HepG2 (cell line): ENCODE results near the gene KITLG. TPM values are rescaled to one million over a fixed set of nuclear protein-coding genes. Genes with fewer than 3 reads are reported as not detected.

Experiments used
- ATAC-seq: fragments of 200-7000 bp; cut with Tn5 transposase; 3 replicates; pipeline ENCODE4 v1.9.1; 2020; ENCODE audit warnings: mild to moderate bottlenecking, moderate library complexity
- BruUV-seq: library from RNA; stranded (reverse); fragments of 400-500 nt; replicated peaks from 2 replicates; lab custom pipeline; 2021; lab: Mats Ljungman, UMichigan
- CTCF ChIA-PET: fragments of 300-600 bp; formaldehyde crosslinking; extraction: SDS; loops from one replicate; lab custom pipeline; 2021; ENCODE audit warnings: low total read pairs, inconsistent platforms, low intra/inter-chr PET ratio; lab: Yijun Ruan, JAX
- POLR2A ChIA-PET: fragments of 350-600 bp; sonication (Branson Sonifier 250); formaldehyde crosslinking; loops from one replicate; lab custom pipeline; 2020; ENCODE audit warnings: antibody characterized with exemption, inconsistent platforms; lab: Yijun Ruan, JAX
- DNase-seq: peaks from one replicate; pipeline ENCODE4 v3.0.0-alpha.2; 2015; ENCODE audit warnings: low spot score
- FAIRE-seq: peaks from 3 replicates; lab custom pipeline; 2011; peaks lifted over from hg19 to GRCh38; lab: Jason Lieb, UNC
- H2AFZ ChIP-seq: one replicate; pipeline ENCODE4 v1.6.1; 2011; ENCODE audit warnings: low read length, inconsistent platforms
- H3K27ac ChIP-seq: fragments of 300-600 bp; 3 replicates; pipeline ENCODE4 v1.8.0; 2011; ENCODE audit warnings: mixed run types, mild to moderate bottlenecking, mixed read lengths, low read length, inconsistent platforms; ENCODE audit not compliant: insufficient read depth; ENCODE audit errors: extremely low read length
- H3K27me3 ChIP-seq, 2 experiments: fragments of 200-600 bp in 1 of 2; 2 replicates in 1 of 2; 3 replicates in 1 of 2; pipeline versions ENCODE4 v1.6.0 to v1.8.0; 2011; ENCODE audit warnings: low read length in 2 of 2, mild to moderate bottlenecking in 2 of 2, moderate library complexity in 2 of 2, inconsistent platforms in 1 of 2; ENCODE audit not compliant: insufficient read depth in 2 of 2, control insufficient read depth in 1 of 2
- H3K36me3 ChIP-seq, 2 experiments: fragments of 200-600 bp in 1 of 2; replicated peaks in 1 of 2; 2 replicates in 1 of 2; 3 replicates in 1 of 2; pipeline versions ENCODE4 v1.5.1 to v1.8.0; 2011; ENCODE audit warnings: low read length in 2 of 2, inconsistent platforms in 1 of 2; ENCODE audit not compliant: insufficient read depth in 2 of 2, control insufficient read depth in 1 of 2
- H3K4me1 ChIP-seq: 2 replicates; pipeline ENCODE4 v1.5.1; 2012; ENCODE audit warnings: low read length, inconsistent platforms; ENCODE audit not compliant: insufficient read depth
- H3K4me2 ChIP-seq: 2 replicates; pipeline ENCODE4 v1.6.0; 2011; ENCODE audit warnings: low read depth, low read length, inconsistent platforms
- H3K4me3 ChIP-seq, 3 experiments: fragments of 200-600 bp in 1 of 3; sonication (generic), shearing (Covaris generic) in 1 of 3; replicated peaks in 1 of 3; 2 replicates each; pipeline ENCODE4 v1.5.1; 2011 to 2016; ENCODE audit warnings: low read length in 3 of 3, inconsistent platforms in 2 of 3, low read depth in 2 of 3, mild to moderate bottlenecking in 2 of 3, control low read depth in 1 of 3, mixed read lengths in 1 of 3; ENCODE audit not compliant: insufficient read depth in 1 of 3
- H3K79me2 ChIP-seq: one replicate; pipeline ENCODE4 v1.6.1; 2011; ENCODE audit warnings: low read length, inconsistent platforms; ENCODE audit not compliant: insufficient read depth
- H3K9ac ChIP-seq: 2 replicates; pipeline ENCODE4 v1.6.0; 2011; ENCODE audit warnings: mild to moderate bottlenecking, low read depth, low read length, inconsistent platforms; ENCODE audit not compliant: insufficient read depth
- H3K9me3 ChIP-seq: 2 replicates; pipeline ENCODE4 v1.5.1; 2012; ENCODE audit warnings: mild to moderate bottlenecking, low read length
- H4K20me1 ChIP-seq: 2 replicates; pipeline ENCODE4 v1.6.0; 2011; ENCODE audit warnings: inconsistent platforms, mild to moderate bottlenecking, low read length, moderate library complexity; ENCODE audit not compliant: insufficient read depth
- ERF ChIP-seq: IDR thresholded peaks from 2 replicates; pipeline ENCODE4 v1.6.1; 2018; ENCODE audit warnings: missing biosample characterization, missing genetic modification reagents
- FOXM1 ChIP-seq: sonication (generic); formaldehyde crosslinking; IDR thresholded peaks from 2 replicates; pipeline ENCODE4 v1.5.0; 2020; ENCODE audit warnings: missing genetic modification reagents
- HNRNPH1 ChIP-seq: fragments of 200-400 bp; formaldehyde crosslinking; optimal IDR thresholded peaks from 2 replicates; pipeline ENCODE3; 2017; ENCODE audit warnings: mild to moderate bottlenecking, low read depth, low read length
- KLF11 ChIP-seq: IDR thresholded peaks from 2 replicates; pipeline ENCODE4 v1.6.1; 2016; ENCODE audit warnings: missing compliant biosample characterization
- MAFF ChIP-seq: IDR thresholded peaks from 2 replicates; pipeline ENCODE4 v1.6.1; 2011; ENCODE audit warnings: low read depth, low read length, improper control_type of control experiment
- RARG ChIP-seq: sonication (generic); formaldehyde crosslinking; IDR thresholded peaks from 2 replicates; pipeline ENCODE4 v1.4.0; 2020; ENCODE audit warnings: low read depth, mild to moderate bottlenecking, missing genetic modification reagents
- STAG1 ChIP-seq: sonication (generic); formaldehyde crosslinking; IDR thresholded peaks from 2 replicates; pipeline ENCODE4 v1.4.0; 2020; ENCODE audit warnings: missing genetic modification reagents
- THAP11 ChIP-seq: IDR thresholded peaks from 2 replicates; pipeline ENCODE4 v1.6.1; 2016; ENCODE audit warnings: missing biosample characterization, missing genetic modification reagents
- ZMYM2 ChIP-seq: sonication (generic); formaldehyde crosslinking; IDR thresholded peaks from 2 replicates; pipeline ENCODE4 v1.8.0; 2022; ENCODE audit warnings: mild to moderate bottlenecking, missing genetic modification reagents
- ZNF7 ChIP-seq: IDR thresholded peaks from 2 replicates; pipeline ENCODE4 v1.6.1; 2016; ENCODE audit warnings: missing biosample characterization, missing genetic modification reagents
- WGBS: methylation state at CpG from one replicate; pipeline ENCODE4 v1.1.6; 2017; ENCODE audit warnings: low lambda C conversion rate; 5-methylcytosine and 5-hydroxymethylcytosine counted together
- in situ Hi-C: cut with HindIII; loops from 2 replicates; pipeline ENCODE4 v1.10.0; 2017; ENCODE audit warnings: low pct_unique_long_range_greater_than_20kb; ENCODE audit not compliant: extremely low pct_ligation_motif_present
- intact Hi-C: fragments of 100-400 bp; cut with micrococcal nuclease; formaldehyde crosslinking; loops from one replicate; pipeline ENCODE4 v1.10.0; 2022; ENCODE audit not compliant: unreplicated experiment
- polyA plus RNA-seq, 8 experiments: library from polyadenylated mRNA; depleted of rRNA in 3 of 8; stranded (reverse) in 7 of 8; unstranded in 1 of 8; fragments of >200 nt; fragmentation: Illumina TruSeq in 4 of 8; extraction: Trizol in 4 of 8; gene quantifications; 2 replicates each; pipeline versions ENCODE4 v1.2.1 to v1.2.3, GENCODE V29; 2011 to 2016; ENCODE audit warnings: low read depth in 4 of 8, missing spikeins in 1 of 8, mixed read lengths in 1 of 8; ENCODE audit not compliant: insufficient read depth in 1 of 8
- total RNA-seq, 5 experiments: library from RNA; depleted of rRNA; stranded (reverse); fragments of >200 nt; fragmentation: Illumina TruSeq; extraction: Trizol; gene quantifications; 2 replicates each; pipeline ENCODE4 v1.2.3, GENCODE V29; 2016; ENCODE audit warnings: low read depth in 1 of 5
- TF ChIP-seq, protein P1 (sequence below): sonication (generic); formaldehyde crosslinking; IDR thresholded peaks from 2 replicates; pipeline ENCODE4 v1.4.0; 2020; ENCODE audit warnings: mild to moderate bottlenecking, missing genetic modification reagents
- TF ChIP-seq, protein P2 (sequence below): sonication (generic); formaldehyde crosslinking; IDR thresholded peaks from 2 replicates; pipeline ENCODE4 v1.4.0; 2020; ENCODE audit warnings: missing genetic modification reagents
- TF ChIP-seq, protein P3 (sequence below): sonication (generic); formaldehyde crosslinking; IDR thresholded peaks from 2 replicates; pipeline ENCODE4 v1.4.0; 2020; ENCODE audit warnings: missing genetic modification reagents, low read depth, mild to moderate bottlenecking, borderline replicate concordance
- TF ChIP-seq, protein P4 (sequence below): IDR thresholded peaks from 2 replicates; pipeline ENCODE4 v1.6.1; 2016; ENCODE audit warnings: control low read depth

The KITLG gene
- total and polyA plus RNA-seq, 2 of the 13 experiments (the other 11 are each of a cell fraction or from before 2014, with no cell fraction given), result 0.66 to 4.3 TPM

DNA sequence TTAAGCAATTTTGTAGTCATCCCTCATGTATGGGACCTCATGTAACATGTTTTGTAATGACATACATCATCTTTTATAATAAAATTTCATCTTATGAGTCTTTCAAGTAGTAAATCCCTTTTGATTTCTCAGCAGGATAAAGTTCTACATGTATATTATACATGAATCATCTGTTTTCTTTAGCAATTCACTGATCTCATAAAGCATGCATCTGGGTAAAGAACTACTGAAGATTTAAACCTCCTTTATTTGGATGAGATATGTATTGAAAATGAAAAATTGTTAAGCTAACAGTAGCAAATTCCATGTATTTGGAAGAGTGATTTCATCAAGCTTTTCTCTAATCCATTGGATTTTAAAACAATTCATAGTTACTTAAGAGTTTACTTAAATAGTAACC is 126.9 kb downstream of the KITLG start:
- Histone ChIP-seq H3K27ac (no peak overlapping the region), H3K9me3 (no peaks in the 10 kb centered on the region), H3K4me1 (peaks cover 6% of the 10 kb centered on the region), H3K4me3 (no peak overlapping the region), H3K36me3 (no peaks in the 10 kb centered on the region), H3K9ac (no peak overlapping the region), H4K20me1 (no peaks in the 10 kb centered on the region), H3K79me2 (no peaks in the 10 kb centered on the region), H2AFZ (no peak overlapping the region), H3K4me2 (no peak overlapping the region), H3K27me3 (no peaks in the 10 kb centered on the region)
- in situ Hi-C loops (no loop called here), intact Hi-C loops (loop anchor here (5.0 kb wide), 1 partner anchor 344 kb away; no protein-coding TSS in a partner anchor)
- FAIRE-seq (no peak), ATAC-seq (no peak), DNase-seq (no peak)
- TF ChIP-seq FOXM1, result no peak
- TF ChIP-seq, protein P1, sequence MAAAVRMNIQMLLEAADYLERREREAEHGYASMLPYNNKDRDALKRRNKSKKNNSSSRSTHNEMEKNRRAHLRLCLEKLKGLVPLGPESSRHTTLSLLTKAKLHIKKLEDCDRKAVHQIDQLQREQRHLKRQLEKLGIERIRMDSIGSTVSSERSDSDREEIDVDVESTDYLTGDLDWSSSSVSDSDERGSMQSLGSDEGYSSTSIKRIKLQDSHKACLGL (CRISPR knock-in tag), result no peak
- TF ChIP-seq, protein P2, sequence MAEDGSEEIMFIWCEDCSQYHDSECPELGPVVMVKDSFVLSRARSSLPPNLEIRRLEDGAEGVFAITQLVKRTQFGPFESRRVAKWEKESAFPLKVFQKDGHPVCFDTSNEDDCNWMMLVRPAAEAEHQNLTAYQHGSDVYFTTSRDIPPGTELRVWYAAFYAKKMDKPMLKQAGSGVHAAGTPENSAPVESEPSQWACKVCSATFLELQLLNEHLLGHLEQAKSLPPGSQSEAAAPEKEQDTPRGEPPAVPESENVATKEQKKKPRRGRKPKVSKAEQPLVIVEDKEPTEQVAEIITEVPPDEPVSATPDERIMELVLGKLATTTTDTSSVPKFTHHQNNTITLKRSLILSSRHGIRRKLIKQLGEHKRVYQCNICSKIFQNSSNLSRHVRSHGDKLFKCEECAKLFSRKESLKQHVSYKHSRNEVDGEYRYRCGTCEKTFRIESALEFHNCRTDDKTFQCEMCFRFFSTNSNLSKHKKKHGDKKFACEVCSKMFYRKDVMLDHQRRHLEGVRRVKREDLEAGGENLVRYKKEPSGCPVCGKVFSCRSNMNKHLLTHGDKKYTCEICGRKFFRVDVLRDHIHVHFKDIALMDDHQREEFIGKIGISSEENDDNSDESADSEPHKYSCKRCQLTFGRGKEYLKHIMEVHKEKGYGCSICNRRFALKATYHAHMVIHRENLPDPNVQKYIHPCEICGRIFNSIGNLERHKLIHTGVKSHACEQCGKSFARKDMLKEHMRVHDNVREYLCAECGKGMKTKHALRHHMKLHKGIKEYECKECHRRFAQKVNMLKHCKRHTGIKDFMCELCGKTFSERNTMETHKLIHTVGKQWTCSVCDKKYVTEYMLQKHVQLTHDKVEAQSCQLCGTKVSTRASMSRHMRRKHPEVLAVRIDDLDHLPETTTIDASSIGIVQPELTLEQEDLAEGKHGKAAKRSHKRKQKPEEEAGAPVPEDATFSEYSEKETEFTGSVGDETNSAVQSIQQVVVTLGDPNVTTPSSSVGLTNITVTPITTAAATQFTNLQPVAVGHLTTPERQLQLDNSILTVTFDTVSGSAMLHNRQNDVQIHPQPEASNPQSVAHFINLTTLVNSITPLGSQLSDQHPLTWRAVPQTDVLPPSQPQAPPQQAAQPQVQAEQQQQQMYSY, result no peak
- TF ChIP-seq ZMYM2, result no peak
- CTCF ChIA-PET, result no interaction called here
- BruUV-seq, result no TSS peak
- POLR2A ChIA-PET, result no interaction called here

DNA sequence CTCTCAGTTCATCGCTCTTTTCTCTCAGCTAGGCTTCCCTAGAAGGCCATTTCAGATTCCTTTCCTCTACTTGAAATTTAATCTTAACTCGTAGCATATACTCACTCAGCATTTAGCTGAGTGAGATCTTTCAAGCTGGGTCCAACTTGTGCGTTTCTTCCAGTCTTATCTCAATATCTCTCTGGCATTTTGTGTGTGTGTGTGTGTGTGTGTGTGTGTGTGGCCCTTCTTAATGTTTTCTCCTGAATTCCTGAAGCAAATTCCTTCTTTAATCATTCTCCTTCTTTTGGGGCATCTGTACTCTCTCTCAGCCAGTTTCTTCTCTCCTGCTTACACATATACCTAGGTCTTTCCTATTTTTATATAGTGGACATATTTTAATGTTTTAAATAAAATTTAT is 129.1 kb downstream of the KITLG start:
- H3K9ac ChIP-seq, result no peak overlapping the region
- H3K36me3 ChIP-seq, result no peaks in the 10 kb centered on the region
- H3K79me2 ChIP-seq, result no peaks in the 10 kb centered on the region
- ChIA-PET POLR2A (no interaction called here), CTCF (no interaction called here)
- DNase-seq (no peak), FAIRE-seq (no peak), ATAC-seq (no peak)
- no peaks in the 10 kb centered on the region for H4K20me1 ChIP-seq
- in situ Hi-C loops (no loop called here), intact Hi-C loops (loop anchor here (5.0 kb wide), 1 partner anchor 346 kb away; no protein-coding TSS in a partner anchor)
- H3K9me3 ChIP-seq, result no peaks in the 10 kb centered on the region
- H3K4me3 ChIP-seq, result no peak overlapping the region
- H2AFZ ChIP-seq, result no peak overlapping the region
- H3K27ac ChIP-seq, result no peak overlapping the region
- H3K27me3 ChIP-seq, result no peaks in the 10 kb centered on the region
- H3K4me2 ChIP-seq, result no peak overlapping the region
- no peaks in the 10 kb centered on the region for H3K4me1 ChIP-seq
- WGBS, result 51% methylated on average over 3 of the region's 3 CpGs
- BruUV-seq, result no TSS peak
- TF ChIP-seq, protein P3, sequence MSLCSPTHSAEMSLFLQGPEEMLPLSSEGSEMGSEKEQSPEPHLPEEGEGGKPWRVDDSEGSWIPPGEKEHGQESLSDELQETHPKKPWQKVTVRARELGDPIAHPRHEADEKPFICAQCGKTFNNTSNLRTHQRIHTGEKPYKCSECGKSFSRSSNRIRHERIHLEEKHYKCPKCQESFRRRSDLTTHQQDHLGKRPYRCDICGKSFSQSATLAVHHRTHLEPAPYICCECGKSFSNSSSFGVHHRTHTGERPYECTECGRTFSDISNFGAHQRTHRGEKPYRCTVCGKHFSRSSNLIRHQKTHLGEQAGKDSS (CRISPR knock-in tag), result no peak
- TF ChIP-seq, protein P4, sequence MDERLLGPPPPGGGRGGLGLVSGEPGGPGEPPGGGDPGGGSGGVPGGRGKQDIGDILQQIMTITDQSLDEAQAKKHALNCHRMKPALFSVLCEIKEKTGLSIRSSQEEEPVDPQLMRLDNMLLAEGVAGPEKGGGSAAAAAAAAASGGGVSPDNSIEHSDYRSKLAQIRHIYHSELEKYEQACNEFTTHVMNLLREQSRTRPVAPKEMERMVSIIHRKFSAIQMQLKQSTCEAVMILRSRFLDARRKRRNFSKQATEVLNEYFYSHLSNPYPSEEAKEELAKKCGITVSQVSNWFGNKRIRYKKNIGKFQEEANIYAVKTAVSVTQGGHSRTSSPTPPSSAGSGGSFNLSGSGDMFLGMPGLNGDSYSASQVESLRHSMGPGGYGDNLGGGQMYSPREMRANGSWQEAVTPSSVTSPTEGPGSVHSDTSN (CRISPR knock-in tag), result no peak
- no peak for TF ChIP-seq STAG1 (CRISPR knock-in tag)
- TF ChIP-seq ERF, result no peak
- no peak for TF ChIP-seq RARG (CRISPR knock-in tag)
- no peak for TF ChIP-seq KLF11 (CRISPR knock-in tag)
- no peak for TF ChIP-seq ZNF7 (CRISPR knock-in tag)
- no peak for TF ChIP-seq HNRNPH1
- TF ChIP-seq MAFF, result no peak
- TF ChIP-seq THAP11 (CRISPR knock-in tag), result no peak
